Measurements from ENCODE around the gene TNP2. TPM values are rescaled to one million over a fixed set of nuclear protein-coding genes. Genes with fewer than 3 reads are reported as not detected.

Gene TNP2
- polyA plus RNA-seq (ENCODE audit: insufficient read length in 4 of 4), result not detected

DNA sequence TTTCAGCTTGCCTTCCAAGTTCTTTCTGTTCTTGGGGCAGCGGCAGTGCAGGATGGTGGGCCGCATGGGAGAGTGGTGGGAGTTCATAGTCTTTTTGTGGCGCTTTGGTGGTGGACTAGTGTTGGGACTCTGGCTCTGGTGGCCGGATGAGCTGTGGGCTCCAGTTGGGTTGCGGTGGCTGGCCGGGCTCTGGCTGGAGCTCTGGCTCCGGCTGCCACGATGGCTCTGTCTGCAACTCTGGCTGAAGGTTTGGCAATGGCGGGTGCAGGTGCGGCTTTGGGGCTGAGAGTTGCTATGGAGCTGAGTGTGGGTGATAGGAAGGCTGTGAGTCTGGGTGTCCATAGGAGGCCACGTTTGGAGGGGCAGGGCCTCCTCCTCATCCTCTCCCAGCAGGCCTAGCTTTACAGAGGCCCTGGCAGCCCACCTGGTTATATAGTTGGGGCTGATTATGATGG is at the start of gene TNP2:
Gene TNP2 (minus strand): TSS at position 405 of the 455 bp plus-strand sequence. CDS start 63 bp downstream, at position 342.
- no peak for DNase-seq (ENCODE audit: low read depth in 4 of 4, low spot score in 2 of 4)

DNA sequence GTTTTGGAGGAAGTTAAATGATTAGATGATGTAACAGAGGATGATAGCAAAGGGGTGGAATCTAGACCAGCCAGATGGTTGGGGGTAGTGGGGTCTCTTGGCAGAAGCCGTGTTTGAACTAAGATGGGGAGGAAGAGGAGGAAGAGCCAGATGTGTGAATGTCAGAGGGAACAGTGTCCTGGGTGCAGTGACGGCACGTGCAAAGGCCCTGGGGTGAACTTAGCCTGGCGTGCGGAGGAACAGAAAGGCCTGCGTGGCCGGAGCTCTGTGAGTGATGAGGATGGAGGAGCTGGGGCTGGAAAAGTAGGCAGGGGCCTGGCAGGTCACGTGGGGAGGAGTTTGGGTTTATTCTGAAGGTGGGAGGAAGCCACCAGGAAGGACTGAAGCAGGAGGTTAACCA is 49.7 kb upstream of the TNP2 start:
- DNase-seq (ENCODE audit: low read depth in 4 of 4, low spot score in 2 of 4), result no peak

DNA sequence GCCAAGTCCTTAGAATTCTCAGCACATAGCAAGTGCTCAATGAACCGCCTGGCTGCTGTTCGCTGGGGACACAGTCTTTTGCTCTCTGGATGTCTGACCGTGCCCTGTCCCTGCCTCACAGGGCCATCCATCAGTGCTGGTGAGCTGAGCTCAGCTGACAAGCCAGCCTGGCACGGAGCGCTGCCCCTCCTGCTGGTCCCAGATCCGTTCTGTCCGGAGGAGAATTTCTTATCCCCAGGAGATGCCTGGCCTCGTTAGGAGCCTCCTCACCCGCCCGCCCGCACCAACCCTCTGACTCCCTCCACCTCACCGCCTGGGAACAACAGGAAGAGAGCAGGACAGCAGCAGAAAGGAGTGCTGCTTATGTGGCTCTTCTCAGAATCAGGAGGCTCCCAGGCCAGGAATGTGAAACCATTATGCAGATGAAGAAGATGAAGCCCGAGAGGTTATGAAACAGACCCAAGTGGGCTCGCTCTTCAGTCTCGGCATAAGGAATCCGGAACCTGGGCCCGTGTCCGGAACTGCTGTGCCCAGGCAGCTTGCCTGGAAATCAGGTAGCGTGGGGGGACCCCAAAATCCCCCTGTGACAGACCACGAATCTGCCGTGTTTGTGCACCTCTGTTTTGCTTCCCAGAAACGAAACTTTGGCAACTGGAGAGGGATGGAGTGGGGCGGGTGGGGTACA is 47.3 kb upstream of the TNP2 start:
- DNase-seq (ENCODE audit: low read depth in 4 of 4, low spot score in 2 of 4), result no peak

DNA sequence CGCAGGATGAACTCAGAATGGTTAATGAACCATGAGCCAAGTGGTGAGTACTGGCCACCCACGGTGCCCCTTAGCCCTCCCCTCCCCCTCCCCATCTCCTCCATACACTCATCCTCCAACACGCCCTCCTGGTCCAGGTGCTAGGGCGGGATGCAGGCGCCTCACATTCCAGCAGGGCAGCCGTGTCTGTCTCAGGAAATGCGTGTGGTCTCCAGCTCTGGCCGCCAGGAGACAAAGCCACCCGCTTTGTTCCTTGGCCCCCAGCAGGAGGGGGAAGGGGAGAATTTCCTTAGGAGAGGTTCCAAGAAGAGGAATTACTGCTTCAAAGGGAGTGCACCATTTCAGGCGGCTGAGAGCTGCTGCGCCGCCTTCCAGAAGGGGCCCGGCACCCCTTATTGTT is 46.4 kb upstream of the TNP2 start:
- no peak for DNase-seq (ENCODE audit: low read depth in 4 of 4, low spot score in 2 of 4)

DNA sequence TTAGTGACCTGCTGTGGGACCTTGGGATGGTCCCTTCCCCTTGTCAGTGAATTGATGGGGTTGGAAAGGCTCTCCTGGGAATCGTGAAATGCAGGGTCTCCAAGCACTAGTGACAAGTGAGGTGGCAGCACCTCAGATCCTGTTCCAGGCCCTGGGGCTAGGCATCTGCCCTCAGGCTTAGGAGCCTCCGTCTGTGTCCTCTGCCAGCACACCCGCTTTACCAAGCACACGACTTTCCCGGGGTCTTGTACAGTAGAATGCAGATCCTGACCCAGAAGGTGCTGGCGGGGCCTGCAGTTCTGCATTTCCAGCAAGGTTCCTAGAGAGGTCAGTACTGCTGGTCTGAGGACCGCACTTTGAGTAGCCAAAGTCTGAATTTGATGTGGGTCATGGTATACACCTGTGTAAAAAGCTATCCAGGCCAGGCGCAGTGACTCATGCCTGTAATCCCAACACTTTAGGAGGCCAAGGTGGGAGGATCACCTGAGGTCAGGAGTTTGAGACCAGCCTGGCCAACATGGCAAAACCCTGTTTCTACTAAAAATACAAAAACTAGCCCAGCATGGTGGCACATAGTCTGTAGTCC is 45.3 kb upstream of the TNP2 start:
- DNase-seq (ENCODE audit: low read depth in 4 of 4, low spot score in 2 of 4), result no peak

DNA sequence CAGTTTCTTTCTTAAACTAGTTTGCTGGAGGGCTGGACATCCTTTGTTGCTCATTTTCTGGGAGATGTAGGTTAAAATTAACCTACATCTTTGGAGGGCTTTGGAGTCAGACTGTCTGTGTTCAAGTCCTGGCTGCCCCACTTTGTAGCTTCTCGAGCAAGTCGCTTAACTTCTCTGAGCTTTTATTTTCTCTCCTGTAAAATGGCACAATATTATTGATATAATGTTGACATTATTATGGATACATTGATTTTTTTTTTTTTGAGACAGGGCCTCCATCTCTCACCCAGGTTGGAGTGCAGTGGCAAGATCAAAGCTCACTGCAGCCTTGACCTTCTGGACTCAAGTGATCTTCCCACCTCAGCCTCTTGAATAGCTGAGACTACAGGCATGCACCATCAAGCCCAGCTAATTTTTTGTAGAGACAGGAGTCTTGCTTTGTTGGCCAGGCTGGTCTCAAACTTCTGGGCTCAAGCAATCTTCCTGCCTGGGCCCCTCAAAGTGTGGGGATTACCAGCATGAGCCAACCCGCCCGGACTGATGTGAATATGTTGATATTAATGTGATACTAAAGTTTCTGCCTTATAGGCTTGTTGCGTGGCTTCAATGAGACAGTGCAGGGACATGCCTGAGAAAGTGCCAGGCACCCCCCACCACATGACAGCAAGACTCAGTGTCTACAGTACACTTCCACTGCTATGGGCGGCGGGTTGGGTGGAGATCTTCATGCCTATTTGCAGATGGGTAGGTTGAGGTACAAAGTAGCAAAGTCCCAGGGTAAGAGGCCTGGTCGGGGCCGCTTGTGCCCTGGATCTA is 44.6 kb upstream of the TNP2 start:
- no peak for DNase-seq (ENCODE audit: low read depth in 4 of 4, low spot score in 2 of 4)

DNA sequence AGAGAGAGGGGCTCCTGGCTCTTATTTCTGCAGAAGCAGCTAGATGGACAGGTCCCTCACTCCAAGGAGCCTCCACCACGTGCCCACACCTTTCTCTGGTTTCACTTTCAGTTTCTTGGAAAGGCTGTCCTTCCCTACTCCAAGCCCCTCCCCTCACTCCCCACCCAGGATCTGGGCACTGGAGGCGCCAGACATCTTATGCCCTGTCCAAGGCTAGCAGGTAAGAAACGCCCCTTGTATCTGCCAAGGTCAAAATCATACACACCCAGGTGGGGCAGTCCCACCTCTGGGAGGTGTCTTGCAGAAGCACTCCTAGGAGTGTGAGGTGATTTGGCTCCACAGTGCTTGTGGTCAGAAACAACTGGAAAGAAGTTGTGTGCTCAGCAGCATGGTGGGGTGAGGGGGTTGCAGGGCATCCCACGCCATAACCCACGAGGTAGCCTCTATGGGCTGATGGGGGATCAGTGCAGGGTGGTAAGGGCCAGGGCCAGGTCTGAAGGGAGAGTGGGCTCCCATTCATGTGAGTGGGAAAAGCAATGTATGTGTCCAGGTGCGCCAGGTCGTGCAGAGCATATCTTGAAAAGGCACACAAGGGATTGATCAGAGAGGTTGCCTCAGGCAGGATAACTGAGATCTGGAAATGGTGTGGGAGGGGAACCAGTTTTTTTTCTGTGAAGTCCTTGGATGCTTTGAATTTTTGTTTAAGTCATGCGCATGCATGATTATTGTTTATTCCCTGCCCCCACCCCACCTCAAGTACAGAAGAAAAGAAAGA is 43.8 kb upstream of the TNP2 start:
- no peak for DNase-seq (ENCODE audit: low read depth in 4 of 4, low spot score in 2 of 4)

DNA sequence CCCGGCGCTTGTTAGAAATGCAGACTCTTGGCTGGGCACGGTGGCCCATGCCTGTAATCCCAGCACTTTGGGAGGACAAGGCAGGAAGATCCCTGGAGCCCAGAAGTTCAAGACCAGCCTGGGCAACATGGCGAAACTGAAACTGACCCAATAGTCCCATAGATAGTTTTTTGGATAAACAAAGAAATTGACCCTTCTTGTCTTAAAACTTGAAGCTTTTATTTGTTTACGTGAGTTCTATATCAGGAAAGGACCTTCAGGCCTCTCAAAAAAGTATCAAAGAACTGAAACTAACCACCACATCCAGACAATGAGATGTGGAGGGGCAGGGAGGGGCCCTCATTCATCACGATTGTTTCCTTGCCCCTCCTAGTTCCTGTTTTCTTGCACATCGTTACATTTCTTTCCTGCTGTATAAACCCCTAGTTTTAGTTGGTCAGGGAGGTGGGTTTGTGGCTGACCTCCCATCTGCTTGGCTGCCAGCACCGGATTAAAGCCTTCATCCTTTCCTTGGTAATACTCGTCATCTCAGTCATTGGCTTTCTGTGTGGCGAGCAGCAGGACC is 42.0 kb upstream of the TNP2 start:
- DNase-seq (ENCODE audit: low read depth in 4 of 4, low spot score in 2 of 4), result no peak

DNA sequence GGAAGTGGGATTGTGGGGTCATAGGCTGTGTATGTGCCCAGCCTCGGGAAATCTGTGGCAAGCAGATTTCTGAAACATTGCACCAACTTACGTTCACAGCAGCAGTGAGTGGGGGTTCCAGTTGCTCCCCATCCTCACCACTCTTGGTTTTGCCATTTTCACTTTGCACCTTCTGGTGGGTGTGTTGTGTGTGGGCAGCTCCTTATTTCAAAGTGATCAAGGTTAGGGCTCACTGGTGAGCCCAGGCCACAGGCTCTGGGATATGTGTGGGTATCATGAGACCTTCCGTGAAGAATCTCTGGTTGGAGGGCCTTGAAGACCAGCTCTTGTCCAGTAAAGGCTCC is 41.5 kb upstream of the TNP2 start:
- no peak for DNase-seq (ENCODE audit: low read depth in 4 of 4, low spot score in 2 of 4)

DNA sequence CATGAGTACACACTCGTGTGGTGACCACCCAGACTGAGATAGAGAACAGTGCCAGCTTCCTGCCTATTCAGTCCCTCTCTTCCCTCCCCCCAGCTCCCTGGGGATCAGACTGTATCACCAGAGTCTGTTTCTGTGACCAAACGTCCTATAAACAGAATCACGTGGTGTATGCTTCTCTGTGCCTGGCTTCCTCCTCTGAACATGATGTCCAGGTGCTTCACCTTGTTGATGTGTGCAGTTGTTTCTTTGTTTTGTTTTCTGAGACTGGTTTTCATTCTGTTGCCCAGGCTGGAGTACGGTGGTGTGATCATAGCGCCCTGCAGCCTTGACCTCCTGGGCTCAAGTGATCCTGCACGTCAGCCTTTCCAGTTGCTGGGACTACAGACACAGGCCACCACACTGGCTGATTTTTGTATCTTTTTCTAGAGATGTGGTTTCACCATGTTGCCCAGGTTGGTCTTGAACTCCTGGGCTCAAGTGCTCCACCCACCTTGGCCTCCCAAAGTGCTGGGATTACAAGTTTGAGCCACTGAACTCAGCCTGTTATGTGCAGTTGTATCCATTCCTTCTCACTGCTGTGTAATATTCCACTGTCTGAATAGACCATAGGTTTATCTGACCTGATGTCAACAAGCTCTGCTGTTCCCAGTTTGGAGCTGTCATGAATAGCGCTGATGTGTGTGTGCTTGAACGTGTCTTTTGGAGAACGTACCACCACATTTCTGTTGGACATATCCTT is 40.9 kb upstream of the TNP2 start:
- no peak for DNase-seq (ENCODE audit: low read depth in 4 of 4, low spot score in 2 of 4)

DNA sequence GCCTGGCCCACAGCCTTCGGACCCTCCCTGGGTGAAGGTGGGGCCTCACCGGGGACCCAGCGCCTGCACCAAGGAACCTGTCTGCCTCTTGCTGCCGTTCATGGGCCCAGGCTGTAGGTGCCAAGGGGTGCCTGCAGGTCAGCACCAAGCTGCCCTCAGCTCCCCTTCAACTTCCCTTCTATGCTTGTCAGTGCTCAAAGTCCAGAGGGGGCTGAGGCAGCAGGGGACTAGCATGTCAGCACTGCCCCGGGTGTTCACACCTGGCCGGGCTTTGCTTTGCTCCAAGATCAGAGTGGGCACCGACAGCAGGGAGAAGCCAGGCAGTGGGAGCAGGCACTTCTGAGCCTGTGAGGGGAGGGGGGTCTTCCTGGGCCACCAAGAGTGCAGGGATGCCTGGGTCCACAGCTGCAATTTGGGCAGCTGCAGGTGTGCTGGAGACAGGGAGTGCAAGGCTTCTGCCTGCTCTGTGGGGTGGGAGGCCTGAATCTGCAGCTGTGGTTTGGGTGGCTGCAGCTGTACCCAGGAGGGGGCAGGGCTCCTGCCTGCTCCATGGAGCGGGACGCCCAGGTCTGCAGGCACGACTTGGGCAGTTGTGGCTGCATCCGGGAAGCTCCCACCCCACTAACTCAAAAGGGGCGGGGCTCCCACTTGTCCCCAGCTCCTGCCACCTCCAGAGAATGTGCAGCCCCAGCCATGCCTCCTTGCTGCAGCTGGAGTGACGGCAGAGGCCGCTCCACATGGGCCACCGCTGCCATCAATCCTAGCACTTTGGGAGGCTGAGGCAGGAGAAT is 39.6 kb upstream of the TNP2 start:
- no peak for DNase-seq (ENCODE audit: low read depth in 4 of 4, low spot score in 2 of 4)

DNA sequence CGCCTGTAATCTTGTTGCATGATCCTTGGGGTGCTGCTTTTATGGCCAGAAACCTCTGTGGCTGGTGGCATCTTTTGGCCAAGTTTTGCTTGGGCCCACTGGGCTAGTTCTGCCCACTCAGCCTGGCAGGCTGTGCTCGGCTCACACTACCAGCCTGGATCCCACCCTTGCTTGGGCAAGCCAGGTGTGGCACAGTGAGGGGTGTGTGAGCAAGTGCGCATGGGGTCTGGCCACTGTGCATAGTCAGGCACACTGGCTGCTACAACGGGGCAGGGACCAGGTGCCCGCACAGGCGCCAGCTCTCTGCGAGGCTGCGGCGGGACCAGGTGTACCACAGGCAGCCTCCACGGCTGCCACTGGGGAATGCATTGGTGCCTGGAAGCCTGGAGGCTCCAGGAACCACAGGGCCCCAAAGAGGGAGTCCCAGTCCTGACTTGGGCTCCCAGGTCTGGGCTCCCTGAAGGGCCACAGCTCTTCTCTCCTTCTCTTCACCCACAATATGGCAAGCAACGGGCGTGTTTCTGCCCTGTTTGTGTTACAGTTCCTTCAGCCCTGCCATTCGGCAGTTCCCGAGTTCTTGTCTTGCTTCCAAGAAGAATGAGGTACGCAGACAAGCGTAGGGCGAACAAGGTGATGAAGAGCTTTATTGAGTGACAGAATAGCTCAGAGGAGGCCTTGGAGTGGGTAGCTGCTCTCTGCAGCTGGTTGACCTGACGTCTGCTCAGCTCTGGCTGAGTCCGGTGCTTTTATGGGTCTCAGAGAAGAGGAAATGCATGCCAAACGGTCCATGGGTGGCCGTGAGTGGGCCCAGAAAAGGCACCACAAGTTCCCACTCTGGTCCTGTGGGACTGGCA is 38.7 kb upstream of the TNP2 start:
- DNase-seq (ENCODE audit: low read depth in 4 of 4, low spot score in 2 of 4), result no peak

DNA sequence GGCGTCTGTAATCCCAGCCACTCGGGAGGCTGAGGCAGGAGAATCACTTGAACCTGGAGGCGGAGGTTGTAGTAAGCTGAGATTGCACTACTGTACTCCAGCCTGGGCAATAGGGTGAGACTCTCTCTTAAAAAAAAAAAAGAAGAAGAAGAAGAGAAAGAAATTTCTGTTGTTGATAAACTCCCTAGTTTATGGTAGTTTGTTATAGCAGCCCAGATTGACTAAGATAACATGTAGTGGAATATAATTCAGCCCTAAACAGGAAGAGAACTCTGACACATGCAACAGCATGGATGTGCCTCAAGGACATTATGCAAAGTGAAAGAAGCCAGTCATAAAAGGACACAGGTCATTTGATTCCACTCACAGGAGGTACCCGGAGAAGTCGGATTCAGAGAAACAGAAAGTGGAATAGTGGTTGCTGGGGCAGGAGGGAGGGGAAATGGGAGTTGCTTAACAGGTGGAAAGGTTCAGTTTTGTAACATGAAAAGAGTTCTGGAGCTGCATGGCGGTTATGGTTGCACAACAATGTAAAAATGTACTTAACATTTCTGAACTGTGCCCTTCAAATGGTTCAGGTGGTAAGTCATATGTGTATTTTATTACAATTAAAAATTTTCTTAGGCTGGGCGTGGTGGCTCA is 38.0 kb upstream of the TNP2 start:
- DNase-seq (ENCODE audit: low read depth in 4 of 4, low spot score in 2 of 4), result no peak

DNA sequence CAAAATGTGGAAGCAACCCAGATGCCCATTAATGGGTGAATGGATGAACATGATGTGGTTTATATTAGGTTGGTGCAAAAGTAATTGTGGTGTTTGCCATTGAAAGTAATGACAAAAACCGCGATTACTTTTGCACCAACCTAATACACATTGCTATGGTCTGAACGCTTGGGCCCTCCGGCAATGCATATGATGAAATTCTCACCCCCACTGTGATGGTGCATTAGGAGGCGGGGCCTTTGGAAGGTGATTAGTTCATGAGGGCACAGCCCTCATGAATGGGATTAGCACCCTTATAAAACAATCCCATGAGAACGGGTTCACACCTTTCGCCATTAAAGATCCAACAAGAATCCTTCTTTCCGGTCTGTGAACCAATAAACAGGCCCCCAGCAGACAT is 37.3 kb upstream of the TNP2 start:
- no peak for DNase-seq (ENCODE audit: low read depth in 4 of 4, low spot score in 2 of 4)

DNA sequence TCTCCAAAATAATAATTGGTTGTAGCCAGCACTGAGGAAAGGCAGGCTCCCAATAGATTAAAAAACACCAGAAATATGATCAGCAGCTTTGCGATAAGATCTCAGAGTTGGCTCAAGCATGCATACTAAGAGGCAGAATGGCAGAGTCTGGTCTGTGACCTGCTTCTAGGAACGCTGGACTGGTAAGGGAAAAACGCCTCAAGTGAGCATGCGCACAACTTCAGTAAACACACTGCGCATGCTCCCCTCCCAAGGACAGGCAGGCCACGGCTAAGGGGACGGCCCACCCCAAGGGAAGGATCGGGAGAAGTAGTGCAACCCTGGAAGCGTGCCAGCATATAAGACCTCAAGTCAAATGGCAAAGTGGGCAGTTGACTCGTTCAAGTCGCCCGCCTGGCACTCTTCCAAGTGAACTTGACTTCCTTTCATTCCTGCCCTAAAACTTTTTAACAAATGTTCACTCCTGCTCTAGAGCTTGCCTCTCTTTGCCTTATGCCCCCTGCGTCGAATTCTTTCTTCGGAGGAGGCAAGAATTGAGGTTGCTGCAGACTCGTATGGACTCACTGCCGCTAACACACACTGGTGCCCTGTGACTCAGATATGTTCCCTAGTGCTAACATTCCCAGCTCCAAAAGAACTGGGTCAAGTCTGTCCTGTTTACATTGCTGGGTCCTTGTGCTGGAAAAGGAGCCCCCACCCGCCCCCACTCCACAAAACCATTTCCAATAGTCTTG is 34.4 kb upstream of the TNP2 start:
- no peak for DNase-seq (ENCODE audit: low read depth in 4 of 4, low spot score in 2 of 4)

DNA sequence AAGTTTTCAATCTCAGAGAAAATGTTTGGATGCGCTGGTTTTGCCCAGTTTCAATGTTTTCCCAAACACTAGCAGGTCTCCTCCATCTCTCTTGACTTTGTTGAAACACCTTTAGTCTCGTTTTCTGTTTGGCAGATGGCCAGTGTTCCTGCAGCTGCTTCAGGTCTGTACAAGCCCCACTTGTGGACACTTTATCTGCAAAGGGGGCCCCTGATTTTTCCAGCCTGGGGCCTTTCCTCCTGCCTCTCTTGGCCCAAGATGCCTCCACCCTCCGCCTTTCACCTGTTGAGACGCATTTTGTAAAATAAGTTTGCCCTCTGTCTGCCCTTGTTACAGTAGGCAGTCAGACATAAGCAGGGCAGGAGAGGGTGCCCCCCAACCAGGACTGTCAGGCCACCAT is 33.9 kb upstream of the TNP2 start:
- no peak for DNase-seq (ENCODE audit: low read depth in 4 of 4, low spot score in 2 of 4)
